Ishikawa (cell line): ENCODE measurements around the gene NR6A1.

ENCODE experiments used
- CREB1 ChIP-seq: IDR thresholded peaks from 2 replicates; pipeline ENCODE4 v1.6.1; 2012; ENCODE audit warnings: low read depth
- EGR1 ChIP-seq: IDR thresholded peaks from 2 replicates; pipeline ENCODE4 v1.6.1; 2012
- EP300 ChIP-seq: IDR thresholded peaks from 2 replicates; pipeline ENCODE4 v1.6.1; 2012; ENCODE audit warnings: borderline replicate concordance
- MAX ChIP-seq: IDR thresholded peaks from 2 replicates; pipeline ENCODE4 v1.6.1; 2012
- RAD21 ChIP-seq: IDR thresholded peaks from 2 replicates; pipeline ENCODE4 v1.6.1; 2012; ENCODE audit warnings: low read depth
- REST ChIP-seq: IDR thresholded peaks from 2 replicates; pipeline ENCODE4 v1.6.1; 2012; ENCODE audit warnings: low read depth, mild to moderate bottlenecking
- TAF1 ChIP-seq: IDR thresholded peaks from 2 replicates; pipeline ENCODE4 v1.6.1; 2012; ENCODE audit warnings: low read depth, mild to moderate bottlenecking
- TCF12 ChIP-seq: IDR thresholded peaks from 2 replicates; pipeline ENCODE4 v1.6.1; 2012; ENCODE audit warnings: low read depth
- USF1 ChIP-seq: IDR thresholded peaks from 2 replicates; pipeline ENCODE4 v1.6.1; 2012
- YY1 ChIP-seq: IDR thresholded peaks from 2 replicates; pipeline ENCODE4 v1.6.1; 2012; ENCODE audit warnings: low read depth
- ZBTB7A ChIP-seq: IDR thresholded peaks from 2 replicates; pipeline ENCODE4 v1.6.1; 2012; ENCODE audit warnings: low read depth

DNA sequence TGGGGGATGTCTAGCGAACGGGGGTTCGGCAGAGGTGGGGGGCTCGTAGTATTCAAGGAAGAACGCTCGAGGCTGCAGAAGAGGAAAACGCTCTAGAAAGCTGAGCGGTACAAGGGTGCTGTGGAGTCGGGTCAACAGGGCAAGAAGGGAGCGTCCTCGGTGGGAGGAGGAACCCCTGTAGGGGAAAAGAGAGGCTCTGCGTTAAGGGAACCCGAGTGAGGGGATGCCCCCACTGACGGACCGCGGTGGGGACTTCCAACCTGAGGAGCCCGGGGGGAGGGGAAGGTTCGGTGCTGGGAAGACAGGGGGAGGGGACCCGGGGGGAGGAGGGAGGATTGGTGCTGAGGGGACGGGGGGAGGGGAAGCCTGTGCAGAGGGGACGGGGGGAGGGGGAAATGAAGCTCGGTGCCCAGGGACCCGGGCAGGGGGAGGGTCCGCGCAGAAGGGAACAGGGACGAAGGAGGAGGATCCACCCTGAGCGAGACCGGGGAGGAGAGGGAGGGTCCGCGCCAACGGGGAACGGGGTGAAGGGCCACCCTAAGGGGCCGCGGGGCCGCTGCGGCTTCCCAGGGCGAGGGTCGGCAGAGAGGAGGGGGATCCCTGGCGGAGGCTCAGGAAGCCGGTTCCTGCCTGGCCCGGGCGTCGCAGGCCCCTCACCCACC, 621 bp downstream of the NR6A1 start:
- TF ChIP-seq MAX (no peak), TAF1 (no peak; the same call in 1 of the 2 replicates), REST (no peak), EP300 (no peak), RAD21 (no peak), ZBTB7A (no peak; the same call in 1 of the 2 replicates), YY1 (no peak), EGR1 (no peak), CREB1 (no peak), TCF12 (no peak), USF1 (no peak)
